Endothelial cell of umbilical vein (primary cell): ENCODE measurements around the gene CD320. TPM values are rescaled to one million over a fixed set of nuclear protein-coding genes. Genes with fewer than 3 reads are reported as not detected.

ENCODE experiments used
- BruUV-seq: library from RNA; stranded (reverse); fragments of 400-500 nt; replicated peaks from 2 replicates; lab custom pipeline; 2021; lab: Mats Ljungman, UMichigan
- CTCF ChIA-PET: fragments of 300-600, 350-600 bp; sonication (Branson Sonifier 250); formaldehyde crosslinking; loops from one replicate; lab custom pipeline; 2021; ENCODE audit warnings: antibody characterized with exemption, inconsistent platforms; lab: Charles Lee
- POLR2A ChIA-PET: fragments of 300-600, 350-600 bp; sonication (Branson Sonifier 250); formaldehyde crosslinking; loops from one replicate; lab custom pipeline; 2021; ENCODE audit warnings: antibody characterized with exemption, inconsistent platforms; lab: Charles Lee
- DNase-seq: peaks from one replicate; pipeline ENCODE4 v3.0.0-alpha.2; 2011; ENCODE audit warnings: low read depth, low spot score
- FAIRE-seq: peaks from 2 replicates; lab custom pipeline; 2011; peaks lifted over from hg19 to GRCh38; lab: Jason Lieb, UNC
- H2AFZ ChIP-seq: 2 replicates; pipeline ENCODE4 v1.6.0; 2012; ENCODE audit warnings: low read depth, low read length, control low read depth, inconsistent platforms
- H3K27ac ChIP-seq: 2 replicates; pipeline ENCODE4 v1.5.1; 2011; ENCODE audit warnings: low read depth, mild to moderate bottlenecking, control low read depth, low read length, moderate library complexity; ENCODE audit not compliant: insufficient read depth
- H3K27me3 ChIP-seq, 2 experiments: 2 replicates each; pipeline versions ENCODE4 v1.6.0 to v1.6.1; 2011; ENCODE audit warnings: low read length in 2 of 2, mixed read lengths in 1 of 2; ENCODE audit not compliant: control insufficient read depth in 2 of 2, insufficient read depth in 2 of 2
- H3K36me3 ChIP-seq, 2 experiments: 2 replicates in 1 of 2; 3 replicates in 1 of 2; pipeline ENCODE4 v1.5.1; 2011; ENCODE audit warnings: low read length in 2 of 2, mild to moderate bottlenecking in 1 of 2, moderate library complexity in 1 of 2; ENCODE audit not compliant: control insufficient read depth in 2 of 2, insufficient read depth in 2 of 2; ENCODE audit errors: extremely low read depth in 1 of 2
- H3K4me1 ChIP-seq: 3 replicates; pipeline ENCODE4 v1.5.1; 2011; ENCODE audit warnings: mild to moderate bottlenecking, low read length; ENCODE audit not compliant: control insufficient read depth, insufficient read depth; ENCODE audit errors: extremely low read depth
- H3K4me2 ChIP-seq: 2 replicates; pipeline ENCODE4 v1.6.1; 2011; ENCODE audit warnings: low read length, control low read depth, mixed read lengths; ENCODE audit not compliant: insufficient read depth
- H3K4me3 ChIP-seq, 3 experiments: fragments of 200-600 bp in 1 of 3; sonication (generic), shearing (Covaris generic) in 1 of 3; replicated peaks in 1 of 3; 2 replicates each; pipeline ENCODE4 v1.5.1; 2011 to 2016; ENCODE audit warnings: control low read depth in 3 of 3, low read length in 3 of 3, mild to moderate bottlenecking in 2 of 3, inconsistent platforms in 1 of 3, low read depth in 1 of 3, moderate library complexity in 1 of 3; ENCODE audit not compliant: insufficient read depth in 1 of 3
- H3K79me2 ChIP-seq: 2 replicates; pipeline ENCODE4 v1.6.0; 2012; ENCODE audit warnings: low read length, inconsistent platforms; ENCODE audit not compliant: control insufficient read depth, insufficient read depth
- H3K9ac ChIP-seq: replicated peaks from 2 replicates; pipeline ENCODE3; 2011; ENCODE audit warnings: low read length, control low read depth; ENCODE audit not compliant: insufficient read depth; ENCODE audit errors: extremely low read depth
- H3K9me1 ChIP-seq: replicated peaks from 3 replicates; pipeline ENCODE4 v1.6.0; 2011; ENCODE audit warnings: mild to moderate bottlenecking, low read length; ENCODE audit not compliant: control insufficient read depth, insufficient read depth; ENCODE audit errors: extremely low read depth
- H3K9me3 ChIP-seq: replicated peaks from 2 replicates; pipeline ENCODE4 v1.5.1; 2012; ENCODE audit warnings: low read length, inconsistent platforms; ENCODE audit not compliant: control insufficient read depth, insufficient read depth
- H4K20me1 ChIP-seq: replicated peaks from 2 replicates; pipeline ENCODE3; 2011; ENCODE audit warnings: mild to moderate bottlenecking, low read length; ENCODE audit not compliant: control insufficient read depth, insufficient read depth; ENCODE audit errors: extremely low read depth
- EZH2 ChIP-seq: IDR thresholded peaks from 2 replicates; pipeline ENCODE4 v1.6.1; 2012; ENCODE audit warnings: borderline replicate concordance, low read depth, mild to moderate bottlenecking, moderate library complexity, low read length, inconsistent platforms; ENCODE audit not compliant: severe bottlenecking
- FOS ChIP-seq: IDR thresholded peaks from 2 replicates; pipeline ENCODE4 v1.6.1; 2011; ENCODE audit warnings: mild to moderate bottlenecking, low read length, moderate library complexity, borderline replicate concordance; ENCODE audit not compliant: insufficient read depth
- GATA2 ChIP-seq: IDR thresholded peaks from 2 replicates; pipeline ENCODE4 v1.7.0; 2011; ENCODE audit warnings: low read depth, mild to moderate bottlenecking, moderate library complexity, mixed read lengths, low read length; ENCODE audit not compliant: insufficient read length, insufficient read depth
- JUN ChIP-seq: IDR thresholded peaks from 2 replicates; pipeline ENCODE4 v1.6.1; 2011; ENCODE audit warnings: borderline replicate concordance, low read depth; ENCODE audit not compliant: insufficient read length, insufficient read depth
- MAX ChIP-seq: IDR thresholded peaks from 2 replicates; pipeline ENCODE4 v1.6.1; 2011; ENCODE audit not compliant: insufficient read depth, insufficient read length
- MYC ChIP-seq: IDR thresholded peaks from one replicate; pipeline ENCODE4 v1.6.1; 2011; ENCODE audit warnings: mild to moderate bottlenecking, low read depth, low read length
- POLR2A ChIP-seq: IDR thresholded peaks from 2 replicates; pipeline ENCODE4 v1.6.1; 2012; ENCODE audit warnings: low read depth, mild to moderate bottlenecking, control low read depth, low read length
- POLR2AphosphoS5 ChIP-seq: IDR thresholded peaks from 2 replicates; pipeline ENCODE4 v1.6.1; 2012; ENCODE audit warnings: low read depth, mild to moderate bottlenecking, control low read depth, low read length, moderate library complexity; ENCODE audit not compliant: insufficient read depth
- dilution Hi-C: fragments of 300-500 bp; cut with MboI; formaldehyde crosslinking; loops from one replicate; pipeline ENCODE4 v1.15.0; 2019; ENCODE audit warnings: low sequenced_read_pairs; ENCODE audit not compliant: extremely low pct_ligation_motif_present
- intact Hi-C: fragments of 100-400 bp; cut with micrococcal nuclease; formaldehyde crosslinking; loops from one replicate; pipeline ENCODE4 v1.10.0; 2022
- polyA plus RNA-seq, 4 experiments: library from polyadenylated mRNA; depleted of rRNA in 3 of 4; stranded (reverse) in 3 of 4; unstranded in 1 of 4; fragments of >200 nt; gene quantifications; 2 replicates each; pipeline versions ENCODE4 v1.2.1 to v1.2.3, GENCODE V29; 2011 to 2012; ENCODE audit warnings: missing spikeins in 1 of 4
- total RNA-seq: library from RNA; stranded (reverse); gene quantifications from 2 replicates; pipeline ENCODE4 v1.2.3, GENCODE V29; 2021
- TF ChIP-seq, protein P1 (sequence below), 2 donors: IDR thresholded peaks; 1 replicate in 1 of 2; 2 replicates in 1 of 2; pipeline ENCODE4 v1.5.1; 2011; ENCODE audit warnings: low read length in 2 of 2, mild to moderate bottlenecking in 2 of 2, moderate library complexity in 2 of 2, control low read depth in 1 of 2, inconsistent platforms in 1 of 2, low read depth in 1 of 2; ENCODE audit not compliant: insufficient read depth in 1 of 2; ENCODE audit errors: extremely low read depth in 1 of 2

The CD320 gene
- total and polyA plus RNA-seq, 2 donors (not counting 3 experiments of a cell fraction or from before 2014, with no cell fraction given) = 84.9 to 190 TPM

DNA sequence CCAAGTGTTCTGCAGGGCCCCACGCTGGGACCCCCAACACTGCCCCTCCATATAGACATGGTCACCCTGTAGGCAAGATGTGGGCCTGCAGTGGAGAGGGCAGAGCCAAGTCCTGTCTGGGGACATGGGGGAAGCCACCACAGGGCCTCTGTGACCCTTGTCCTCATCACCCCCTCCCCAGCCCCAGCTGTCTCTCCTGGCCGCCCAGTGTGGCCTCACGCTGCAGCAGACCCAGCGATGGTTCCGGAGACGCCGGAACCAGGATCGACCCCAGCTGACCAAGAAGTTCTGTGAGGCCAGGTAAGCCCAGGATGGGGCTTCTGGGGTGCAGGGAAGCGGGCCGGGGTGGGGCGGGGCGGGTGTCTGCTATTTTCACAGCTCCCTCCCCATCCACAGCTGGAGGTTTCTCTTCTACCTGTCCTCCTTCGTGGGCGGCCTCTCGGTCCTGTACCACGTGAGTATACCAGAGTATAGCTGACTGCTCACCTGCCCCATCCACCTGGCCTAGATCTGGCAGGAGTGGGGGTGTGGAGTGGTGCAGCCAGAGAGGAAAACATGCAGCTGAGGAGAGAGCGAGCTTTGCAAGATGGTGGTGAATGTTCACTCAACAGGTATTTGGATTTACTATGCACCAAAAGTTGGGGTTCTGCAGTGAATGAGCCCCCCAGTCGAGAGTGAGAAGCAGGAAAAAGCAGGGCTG lies 52.6 kb downstream of the CD320 start:
- Histone ChIP-seq H2AFZ (no peak overlapping the region), H3K79me2 (no peaks in the 10 kb centered on the region), H3K27me3 (no peaks in the 10 kb centered on the region), H3K9ac (no peak overlapping the region), H3K9me3 (no peaks in the 10 kb centered on the region), H3K36me3 (no peaks in the 10 kb centered on the region), H3K4me2 (no peak overlapping the region), H3K4me1 (no peaks in the 10 kb centered on the region), H3K4me3 (no peak overlapping the region), H3K9me1 (no peaks in the 10 kb centered on the region), H4K20me1 (no peaks in the 10 kb centered on the region), H3K27ac (no peak overlapping the region)
- intact Hi-C loops (no loop called here), dilution Hi-C loops (no loop called here)
- POLR2A ChIA-PET = no interaction called here
- BruUV-seq = no TSS peak
- CTCF ChIA-PET = interaction anchor here (1.1 to 9.2 kb wide), 5 partner anchors 13 to 311 kb away, joined by 3 to 117 read pairs (median 4); partner anchors contain the start of gene TIMM44
- TF ChIP-seq MAX = no peak
- no peak for TF ChIP-seq JUN
- TF ChIP-seq POLR2A = no peak
- TF ChIP-seq FOS = no peak
- TF ChIP-seq GATA2 = no peak
- TF ChIP-seq POLR2AphosphoS5 = no peak
- TF ChIP-seq, protein P1, sequence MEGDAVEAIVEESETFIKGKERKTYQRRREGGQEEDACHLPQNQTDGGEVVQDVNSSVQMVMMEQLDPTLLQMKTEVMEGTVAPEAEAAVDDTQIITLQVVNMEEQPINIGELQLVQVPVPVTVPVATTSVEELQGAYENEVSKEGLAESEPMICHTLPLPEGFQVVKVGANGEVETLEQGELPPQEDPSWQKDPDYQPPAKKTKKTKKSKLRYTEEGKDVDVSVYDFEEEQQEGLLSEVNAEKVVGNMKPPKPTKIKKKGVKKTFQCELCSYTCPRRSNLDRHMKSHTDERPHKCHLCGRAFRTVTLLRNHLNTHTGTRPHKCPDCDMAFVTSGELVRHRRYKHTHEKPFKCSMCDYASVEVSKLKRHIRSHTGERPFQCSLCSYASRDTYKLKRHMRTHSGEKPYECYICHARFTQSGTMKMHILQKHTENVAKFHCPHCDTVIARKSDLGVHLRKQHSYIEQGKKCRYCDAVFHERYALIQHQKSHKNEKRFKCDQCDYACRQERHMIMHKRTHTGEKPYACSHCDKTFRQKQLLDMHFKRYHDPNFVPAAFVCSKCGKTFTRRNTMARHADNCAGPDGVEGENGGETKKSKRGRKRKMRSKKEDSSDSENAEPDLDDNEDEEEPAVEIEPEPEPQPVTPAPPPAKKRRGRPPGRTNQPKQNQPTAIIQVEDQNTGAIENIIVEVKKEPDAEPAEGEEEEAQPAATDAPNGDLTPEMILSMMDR (IDR thresholded peaks at IDR 0.05; ENCODE audit: extremely low read depth in 1 of 2, insufficient read depth in 1 of 2, low read depth in 1 of 2, low read length in 2 of 2) = no peak
- no peak for TF ChIP-seq MYC
- no peak for TF ChIP-seq EZH2
- DNase-seq (no peak), FAIRE-seq (no peak)
